Karpas-422 (cell line): Measurements from ENCODE around the gene SSX2IP. TPM values are rescaled to one million over a fixed set of nuclear protein-coding genes. Genes with fewer than 3 reads are reported as not detected.

ENCODE experiments used
- DNase-seq: peaks from one replicate; pipeline ENCODE4 v3.0.0-alpha.2; 2015
- H2AFZ ChIP-seq: fragments of 200-600 bp; sonication (generic); 2 replicates; pipeline ENCODE4 v1.6.1; 2014; ENCODE audit warnings: antibody characterized with exemption, low read length, mixed read lengths
- H3K27ac ChIP-seq: fragments of 200-600 bp; sonication (generic); 2 replicates; pipeline ENCODE4 v1.5.1; 2014; ENCODE audit warnings: mild to moderate bottlenecking, low read length, moderate library complexity
- H3K27me3 ChIP-seq: fragments of 200-600 bp; sonication (generic); 2 replicates; pipeline ENCODE4 v1.6.1; 2014; ENCODE audit warnings: low read length, mixed read lengths
- H3K36me3 ChIP-seq: fragments of 200-600 bp; sonication (generic); 2 replicates; pipeline ENCODE4 v1.6.1; 2014; ENCODE audit warnings: low read length, mixed read lengths; ENCODE audit not compliant: insufficient read depth
- H3K4me1 ChIP-seq: fragments of 200-600 bp; sonication (generic); 2 replicates; pipeline ENCODE4 v1.6.1; 2014; ENCODE audit warnings: mild to moderate bottlenecking, low read length, mixed read lengths
- H3K4me2 ChIP-seq: fragments of 200-600 bp; sonication (generic); 2 replicates; pipeline ENCODE4 v1.6.1; 2014; ENCODE audit warnings: low read length, low read depth, mild to moderate bottlenecking; ENCODE audit not compliant: poor library complexity, severe bottlenecking
- H3K4me3 ChIP-seq: fragments of 200-600 bp; sonication (generic); 2 replicates; pipeline ENCODE4 v1.5.1; 2014; ENCODE audit warnings: mild to moderate bottlenecking, antibody characterized with exemption, low read length, mixed read lengths
- H3K79me2 ChIP-seq: fragments of 200-600 bp; sonication (generic); 2 replicates; pipeline ENCODE4 v1.6.1; 2014; ENCODE audit warnings: mild to moderate bottlenecking, low read length, mixed read lengths
- H3K9ac ChIP-seq: fragments of 200-600 bp; sonication (generic); 2 replicates; pipeline ENCODE4 v1.6.0; 2014; ENCODE audit warnings: low read length
- H3K9me2 ChIP-seq: fragments of 200-600 bp; sonication (generic), shearing (Covaris generic); replicated peaks from 2 replicates; pipeline ENCODE4 v1.6.0; 2014; ENCODE audit warnings: mild to moderate bottlenecking, low read length, moderate library complexity; ENCODE audit not compliant: insufficient read depth
- H3K9me3 ChIP-seq: fragments of 300-700, 200-600 bp; sonication (generic); 2 replicates; pipeline ENCODE4 v1.6.1; 2014; ENCODE audit warnings: low read length, mixed read lengths
- H4K20me1 ChIP-seq: fragments of 200-600 bp; sonication (generic); 2 replicates; pipeline ENCODE4 v1.6.1; 2014; ENCODE audit warnings: mild to moderate bottlenecking, antibody characterized with exemption, low read length, low read depth; ENCODE audit not compliant: insufficient read depth
- total RNA-seq: library from RNA; depleted of rRNA; stranded (reverse); fragments of >200 nt; shearing (Covaris generic); gene quantifications from 2 replicates; pipeline ENCODE4 v1.2.3, GENCODE V29; 2014; ENCODE audit warnings: low replicate concordance

SSX2IP gene
- total RNA-seq, 1 experiment from 2014 or later = 29.0 TPM

GRCh38 chr1:84632673-84633434 lies 57.4 kb downstream of the SSX2IP start:
- H3K4me3 ChIP-seq = no peak overlapping the region
- H3K9me3 ChIP-seq = no peaks in the 10 kb centered on the region
- H3K4me2 ChIP-seq = no peak overlapping the region
- H3K9me2 ChIP-seq = no peaks in the 10 kb centered on the region
- H3K4me1 ChIP-seq = no peaks in the 10 kb centered on the region
- H3K27me3 ChIP-seq = no peaks in the 10 kb centered on the region
- no peak overlapping the region for H2AFZ ChIP-seq
- no peaks in the 10 kb centered on the region for H3K36me3 ChIP-seq
- no peak overlapping the region for H3K9ac ChIP-seq
- DNase-seq = no peak
- H4K20me1 ChIP-seq = no peaks in the 10 kb centered on the region
- no peak overlapping the region for H3K27ac ChIP-seq
- no peaks in the 10 kb centered on the region for H3K79me2 ChIP-seq

GRCh38 chr1:84632137-84632536 lies 58.1 kb downstream of the SSX2IP start:
- H3K36me3 ChIP-seq = no peaks in the 10 kb centered on the region
- DNase-seq = no peak
- no peaks in the 10 kb centered on the region for H3K9me3 ChIP-seq
- no peak overlapping the region for H3K4me3 ChIP-seq
- no peak overlapping the region for H3K27ac ChIP-seq
- no peaks in the 10 kb centered on the region for H3K9me2 ChIP-seq
- no peak overlapping the region for H3K9ac ChIP-seq
- H2AFZ ChIP-seq = no peak overlapping the region
- H3K4me1 ChIP-seq = no peaks in the 10 kb centered on the region
- no peak overlapping the region for H3K4me2 ChIP-seq
- H4K20me1 ChIP-seq = no peaks in the 10 kb centered on the region
- no peaks in the 10 kb centered on the region for H3K79me2 ChIP-seq
- no peaks in the 10 kb centered on the region for H3K27me3 ChIP-seq

GRCh38 chr1:84624876-84625275 lies 65.4 kb downstream of the SSX2IP start:
- Histone ChIP-seq H3K27me3 (0 out of 2 replicates have a peak, but pooled peaks cover 3% of the 10 kb centered on the region), H3K9me2 (no peaks in the 10 kb centered on the region), H3K4me1 (peaks cover 7% of the 10 kb centered on the region), H3K4me3 (no peak overlapping the region), H3K36me3 (no peaks in the 10 kb centered on the region), H3K27ac (no peak overlapping the region), H3K79me2 (no peaks in the 10 kb centered on the region), H3K9me3 (no peaks in the 10 kb centered on the region), H2AFZ (no peak overlapping the region), H3K4me2 (no peak overlapping the region), H3K9ac (no peak overlapping the region), H4K20me1 (no peaks in the 10 kb centered on the region)
- DNase-seq = no peak

GRCh38 chr1:84621553-84621952 lies 68.7 kb downstream of the SSX2IP start:
- Histone ChIP-seq H3K9me3 (no peaks in the 10 kb centered on the region), H3K4me2 (no peak overlapping the region), H3K9me2 (no peaks in the 10 kb centered on the region), H2AFZ (no peak overlapping the region), H3K27ac (no peak overlapping the region), H3K79me2 (no peaks in the 10 kb centered on the region), H3K4me3 (no peak overlapping the region), H3K9ac (no peak overlapping the region), H3K36me3 (no peaks in the 10 kb centered on the region), H4K20me1 (no peaks in the 10 kb centered on the region), H3K4me1 (peaks cover 13% of the 10 kb centered on the region), H3K27me3 (0 out of 2 replicates have a peak, but pooled peaks cover 3% of the 10 kb centered on the region)
- no peak for DNase-seq

GRCh38 chr1:84620720-84621313 lies 69.4 kb downstream of the SSX2IP start:
- H3K27me3 ChIP-seq = 0 out of 2 replicates have a peak, but pooled peaks cover 3% of the 10 kb centered on the region
- H3K9me3 ChIP-seq = no peaks in the 10 kb centered on the region
- H3K4me2 ChIP-seq = peak overlapping the region; percentile 72
- peaks cover 13% of the 10 kb centered on the region for H3K4me1 ChIP-seq
- DNase-seq = peak; percentile 91
- no peaks in the 10 kb centered on the region for H4K20me1 ChIP-seq
- H3K27ac ChIP-seq = no peak overlapping the region
- peak overlapping the region; percentile 68 for H3K4me3 ChIP-seq
- peak overlapping the region; percentile 88 for H2AFZ ChIP-seq
- H3K36me3 ChIP-seq = no peaks in the 10 kb centered on the region
- H3K9me2 ChIP-seq = no peaks in the 10 kb centered on the region
- no peaks in the 10 kb centered on the region for H3K79me2 ChIP-seq
- peak overlapping the region; percentile 70 for H3K9ac ChIP-seq

- H3K79me2 ChIP-seq = no peaks in the 10 kb centered on the region
- no peak overlapping the region for H3K4me3 ChIP-seq
- no peak overlapping the region for H3K27ac ChIP-seq
- H3K36me3 ChIP-seq = no peaks in the 10 kb centered on the region
- no peaks in the 10 kb centered on the region for H4K20me1 ChIP-seq
- H3K4me2 ChIP-seq = no peak overlapping the region
- no peak for DNase-seq
- H3K9me3 ChIP-seq = no peaks in the 10 kb centered on the region
- peak overlapping the region; percentile 67; the same call in 1 of the 2 replicates for H2AFZ ChIP-seq
- H3K4me1 ChIP-seq = peaks cover 13% of the 10 kb centered on the region
- H3K9ac ChIP-seq = no peak overlapping the region
- H3K27me3 ChIP-seq = 0 out of 2 replicates have a peak, but pooled peaks cover 3% of the 10 kb centered on the region
- no peaks in the 10 kb centered on the region for H3K9me2 ChIP-seq
Observed at GRCh38 chr1:84619383-84620102, 70.7 kb downstream of the SSX2IP start.

- no peak overlapping the region for H3K27ac ChIP-seq
- no peak overlapping the region for H3K4me2 ChIP-seq
- no peak overlapping the region for H3K9ac ChIP-seq
- H4K20me1 ChIP-seq = no peaks in the 10 kb centered on the region
- no peaks in the 10 kb centered on the region for H3K79me2 ChIP-seq
- peaks cover 13% of the 10 kb centered on the region for H3K4me1 ChIP-seq
- H3K36me3 ChIP-seq = no peaks in the 10 kb centered on the region
- H3K9me3 ChIP-seq = no peaks in the 10 kb centered on the region
- no peaks in the 10 kb centered on the region for H3K9me2 ChIP-seq
- no peak overlapping the region for H2AFZ ChIP-seq
- DNase-seq = no peak
- H3K4me3 ChIP-seq = no peak overlapping the region
- H3K27me3 ChIP-seq = no peaks in the 10 kb centered on the region
Observed at GRCh38 chr1:84617349-84617748, 72.9 kb downstream of the SSX2IP start.

- no peak overlapping the region for H3K9ac ChIP-seq
- no peaks in the 10 kb centered on the region for H3K9me3 ChIP-seq
- no peaks in the 10 kb centered on the region for H4K20me1 ChIP-seq
- no peak overlapping the region for H2AFZ ChIP-seq
- no peaks in the 10 kb centered on the region for H3K27me3 ChIP-seq
- no peak overlapping the region for H3K4me2 ChIP-seq
- no peaks in the 10 kb centered on the region for H3K79me2 ChIP-seq
- H3K27ac ChIP-seq = no peak overlapping the region
- H3K4me3 ChIP-seq = no peak overlapping the region
- DNase-seq = no peak
- no peaks in the 10 kb centered on the region for H3K9me2 ChIP-seq
- no peaks in the 10 kb centered on the region for H3K36me3 ChIP-seq
- H3K4me1 ChIP-seq = peaks cover 10% of the 10 kb centered on the region
Observed at GRCh38 chr1:84615790-84616189, 74.5 kb downstream of the SSX2IP start.
